AG09319 (cell line): ENCODE results near the gene DAAM1.

ENCODE experiments used
- DNase-seq: peaks from one replicate; pipeline ENCODE4 v3.0.0-alpha.2; 2010; ENCODE audit warnings: low read depth; ENCODE audit errors: extremely low read depth
- CTCF ChIP-seq: IDR thresholded peaks from 2 replicates; pipeline ENCODE4 v1.5.1; 2011; ENCODE audit warnings: low read depth, mild to moderate bottlenecking, inconsistent platforms, low read length, moderate library complexity

Gene DAAM1

GRCh38 chr14:59267046-59267445, 78.6 kb downstream of the DAAM1 start:
- TF ChIP-seq CTCF, result no peak
- DNase-seq, result no peak

- TF ChIP-seq CTCF, result no peak
- DNase-seq, result no peak
These were observed 79.5 kb downstream of the DAAM1 start for GRCh38 chr14:59268011-59268410.

- no peak for DNase-seq
- TF ChIP-seq CTCF, result no peak
These were observed 80.4 kb downstream of the DAAM1 start for GRCh38 chr14:59268858-59269257.

GRCh38 chr14:59269466-59269865, 81.0 kb downstream of the DAAM1 start:
- no peak for TF ChIP-seq CTCF
- no peak for DNase-seq

- DNase-seq, result no peak
- no peak for TF ChIP-seq CTCF
These were observed 82.8 kb downstream of the DAAM1 start for GRCh38 chr14:59271256-59271655.

- no peak for TF ChIP-seq CTCF
- no peak for DNase-seq
These were observed 83.3 kb downstream of the DAAM1 start for GRCh38 chr14:59271734-59272133.

- no peak for DNase-seq
- TF ChIP-seq CTCF, result no peak
These were observed 84.2 kb downstream of the DAAM1 start for GRCh38 chr14:59272633-59273032.
